Endothelial cell (in vitro differentiated cells): ENCODE measurements around the gene ANKIB1. TPM values are rescaled to one million over a fixed set of nuclear protein-coding genes. Genes with fewer than 3 reads are reported as not detected.

ENCODE experiments used
- DNase-seq: peaks from one replicate; pipeline ENCODE4 v3.0.0; 2021; ENCODE audit warnings: low spot score
- H3K27ac Mint-ChIP-seq: one replicate; pipeline ENCODE4 v1.8.0; 2021; ENCODE audit warnings: mixed read lengths, inconsistent platforms; ENCODE audit not compliant: unreplicated experiment
- H3K27me3 Mint-ChIP-seq: one replicate; pipeline ENCODE4 v1.8.0; 2021; ENCODE audit warnings: mild to moderate bottlenecking, moderate library complexity, mixed read lengths, inconsistent platforms; ENCODE audit not compliant: unreplicated experiment
- H3K36me3 Mint-ChIP-seq: one replicate; pipeline ENCODE4 v1.8.0; 2021; ENCODE audit warnings: mild to moderate bottlenecking, low read depth, mixed read lengths, inconsistent platforms; ENCODE audit not compliant: unreplicated experiment
- H3K4me1 Mint-ChIP-seq: one replicate; pipeline ENCODE4 v1.8.0; 2021; ENCODE audit warnings: mild to moderate bottlenecking, mixed read lengths, inconsistent platforms; ENCODE audit not compliant: unreplicated experiment
- H3K4me3 Mint-ChIP-seq: one replicate; pipeline ENCODE4 v1.8.0; 2021; ENCODE audit warnings: mild to moderate bottlenecking, mixed read lengths, inconsistent platforms; ENCODE audit not compliant: unreplicated experiment
- H3K9me3 Mint-ChIP-seq: one replicate; pipeline ENCODE4 v1.8.0; 2021; ENCODE audit warnings: mixed read lengths, inconsistent platforms; ENCODE audit not compliant: unreplicated experiment
- total RNA-seq: library from RNA; stranded (reverse); fragmentation: NEBNext Ultra II Directional; extraction: Animal tissue kit (Norgen Biotek cat#: 25700); gene quantifications from one replicate; pipeline ENCODE4 v1.2.1, GENCODE V29; 2021; ENCODE audit not compliant: unreplicated experiment
- TF ChIP-seq, protein P1 (sequence below): fragments of 200-600 bp; sonication (generic); IDR thresholded peaks from one replicate; pipeline ENCODE4 v1.5.0; 2021; ENCODE audit warnings: antibody characterized with exemption; ENCODE audit not compliant: unreplicated experiment

ANKIB1 gene
- total RNA-seq, 1 donor from 2014 or later: 51.0 TPM

DNA sequence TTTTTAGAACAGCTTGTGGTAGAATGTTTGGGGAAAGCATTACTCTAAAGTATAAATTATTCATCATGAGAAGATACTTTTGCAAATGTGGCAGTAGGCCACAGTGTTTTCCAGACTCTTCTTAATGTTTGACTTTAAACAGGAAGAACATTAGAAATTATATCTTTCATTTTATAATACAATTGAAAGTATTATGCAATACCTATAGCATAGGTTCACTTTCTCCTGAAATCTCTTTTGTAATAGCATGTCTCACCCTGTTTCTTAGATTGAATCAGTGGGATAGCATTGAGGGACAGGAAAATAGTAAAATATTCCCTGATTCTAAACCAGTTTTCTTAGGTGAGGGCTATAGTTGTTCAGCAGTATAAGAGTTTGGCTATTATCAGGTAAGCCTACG, 23.1 kb downstream of the ANKIB1 start:
- Mint-ChIP-seq H3K27me3 (no peaks in the 10 kb centered on the region), H3K9me3 (no peaks in the 10 kb centered on the region), H3K4me1 (no peaks in the 10 kb centered on the region), H3K4me3 (no peak overlapping the region), H3K27ac (no peak overlapping the region), H3K36me3 (no peaks in the 10 kb centered on the region)
- no peak for DNase-seq
- TF ChIP-seq, protein P1, sequence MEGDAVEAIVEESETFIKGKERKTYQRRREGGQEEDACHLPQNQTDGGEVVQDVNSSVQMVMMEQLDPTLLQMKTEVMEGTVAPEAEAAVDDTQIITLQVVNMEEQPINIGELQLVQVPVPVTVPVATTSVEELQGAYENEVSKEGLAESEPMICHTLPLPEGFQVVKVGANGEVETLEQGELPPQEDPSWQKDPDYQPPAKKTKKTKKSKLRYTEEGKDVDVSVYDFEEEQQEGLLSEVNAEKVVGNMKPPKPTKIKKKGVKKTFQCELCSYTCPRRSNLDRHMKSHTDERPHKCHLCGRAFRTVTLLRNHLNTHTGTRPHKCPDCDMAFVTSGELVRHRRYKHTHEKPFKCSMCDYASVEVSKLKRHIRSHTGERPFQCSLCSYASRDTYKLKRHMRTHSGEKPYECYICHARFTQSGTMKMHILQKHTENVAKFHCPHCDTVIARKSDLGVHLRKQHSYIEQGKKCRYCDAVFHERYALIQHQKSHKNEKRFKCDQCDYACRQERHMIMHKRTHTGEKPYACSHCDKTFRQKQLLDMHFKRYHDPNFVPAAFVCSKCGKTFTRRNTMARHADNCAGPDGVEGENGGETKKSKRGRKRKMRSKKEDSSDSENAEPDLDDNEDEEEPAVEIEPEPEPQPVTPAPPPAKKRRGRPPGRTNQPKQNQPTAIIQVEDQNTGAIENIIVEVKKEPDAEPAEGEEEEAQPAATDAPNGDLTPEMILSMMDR: no peak

DNA sequence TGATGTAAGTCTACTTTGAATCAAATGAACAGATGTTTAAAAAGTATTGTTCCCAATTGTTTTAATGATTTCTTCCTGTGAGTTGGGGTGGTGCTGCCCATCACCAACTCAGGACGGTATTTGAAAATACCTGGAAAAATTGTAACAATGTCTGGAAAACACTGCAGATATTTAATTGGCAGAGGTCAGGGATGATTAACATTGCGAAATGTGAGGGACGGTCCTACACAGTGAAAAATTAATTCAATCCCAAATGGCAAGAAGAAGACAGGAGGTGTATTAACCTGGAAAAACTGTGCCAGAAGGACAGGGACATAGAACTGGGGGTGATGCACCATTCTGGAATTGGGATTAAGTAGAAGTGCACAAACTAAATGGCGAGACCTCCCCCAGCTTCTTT, 29.6 kb downstream of the ANKIB1 start:
- no peaks in the 10 kb centered on the region for H3K9me3 Mint-ChIP-seq
- TF ChIP-seq, protein P1: no peak
- H3K27me3 Mint-ChIP-seq: no peaks in the 10 kb centered on the region
- no peaks in the 10 kb centered on the region for H3K36me3 Mint-ChIP-seq
- no peak for DNase-seq
- no peaks in the 10 kb centered on the region for H3K4me1 Mint-ChIP-seq
- H3K27ac Mint-ChIP-seq: no peak overlapping the region
- no peak overlapping the region for H3K4me3 Mint-ChIP-seq

DNA sequence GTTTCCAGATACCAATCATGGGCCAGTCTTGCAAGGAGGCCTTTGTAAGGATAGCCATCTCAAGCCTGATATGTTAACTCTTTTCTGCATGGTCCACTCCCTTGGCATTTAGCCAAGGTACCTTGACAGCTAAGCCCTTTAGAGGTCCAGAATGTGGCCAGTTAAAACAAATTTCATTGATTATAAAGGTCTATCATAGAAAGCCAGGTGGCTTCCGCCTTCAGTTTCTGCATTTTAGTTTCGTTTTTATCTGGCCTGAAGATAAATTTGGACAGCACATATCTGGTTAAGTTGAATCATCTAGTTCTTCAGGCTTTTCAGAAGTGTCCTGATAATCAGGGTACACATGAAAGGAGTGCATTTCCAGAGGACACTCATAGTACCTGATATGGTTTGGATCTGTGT, 30.7 kb downstream of the ANKIB1 start:
- Mint-ChIP-seq H3K4me3 (no peak overlapping the region), H3K27me3 (no peaks in the 10 kb centered on the region), H3K27ac (no peak overlapping the region), H3K36me3 (no peaks in the 10 kb centered on the region), H3K9me3 (no peaks in the 10 kb centered on the region), H3K4me1 (no peaks in the 10 kb centered on the region)
- no peak for DNase-seq
- TF ChIP-seq, protein P1: no peak

DNA sequence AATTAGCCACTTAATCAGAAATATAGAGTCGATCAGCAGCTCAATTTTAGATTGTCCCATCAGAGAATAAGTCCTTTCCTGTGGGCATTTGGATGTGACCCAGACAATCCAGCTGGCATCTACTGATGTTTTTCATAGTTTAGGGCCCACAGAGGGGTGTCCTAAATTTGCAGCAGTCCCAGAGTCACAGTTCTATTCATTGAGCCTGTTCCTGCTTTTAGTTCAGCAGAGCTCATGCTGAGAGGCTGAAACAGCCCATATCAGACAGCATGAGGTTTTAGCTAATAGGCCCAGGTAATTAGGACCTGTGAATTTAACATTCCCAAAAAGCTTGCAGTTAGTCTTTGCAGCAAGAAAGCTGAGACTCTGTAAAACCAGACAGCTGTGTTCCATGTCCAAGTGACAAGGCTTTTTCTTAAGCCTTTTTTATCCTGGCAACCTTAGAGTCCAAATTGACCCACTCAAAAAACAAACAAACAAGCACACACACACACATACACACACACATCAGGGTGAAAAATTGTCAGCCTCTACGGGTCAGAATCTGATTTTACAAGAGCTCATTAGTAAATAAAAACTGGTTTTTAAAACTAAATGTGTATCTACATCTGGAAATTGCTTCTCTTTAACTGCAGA, 33.7 kb downstream of the ANKIB1 start:
- no peaks in the 10 kb centered on the region for H3K27me3 Mint-ChIP-seq
- TF ChIP-seq, protein P1: no peak

DNA sequence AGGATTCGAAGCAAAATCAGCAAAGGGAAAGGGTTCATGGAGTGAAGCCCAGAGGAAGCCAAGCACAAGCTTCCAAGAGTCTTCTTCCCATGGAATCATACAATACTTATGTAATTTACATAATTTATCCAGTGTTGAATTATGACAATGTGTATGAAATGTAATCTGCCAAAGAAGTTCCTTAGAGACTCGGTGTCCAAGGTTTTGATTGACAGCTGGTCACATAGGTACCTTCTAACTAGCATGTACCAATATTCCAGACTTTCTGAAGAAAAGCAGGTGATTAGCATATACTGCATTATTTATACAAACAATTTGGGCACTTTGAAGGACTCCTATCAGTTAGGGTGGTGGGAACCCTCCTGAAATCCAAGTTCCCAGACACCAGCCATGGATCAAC, 35.3 kb downstream of the ANKIB1 start:
- Mint-ChIP-seq H3K4me1 (no peaks in the 10 kb centered on the region), H3K4me3 (no peak overlapping the region), H3K9me3 (no peaks in the 10 kb centered on the region), H3K36me3 (no peaks in the 10 kb centered on the region), H3K27me3 (no peaks in the 10 kb centered on the region), H3K27ac (no peak overlapping the region)
- TF ChIP-seq, protein P1: no peak
- DNase-seq: no peak

More for the DNA sequence above, 33.7 kb downstream of the ANKIB1 start:
- H3K9me3 Mint-ChIP-seq: no peaks in the 10 kb centered on the region
- DNase-seq: no peak
- H3K4me1 Mint-ChIP-seq: no peaks in the 10 kb centered on the region
- H3K27ac Mint-ChIP-seq: no peak overlapping the region
- no peaks in the 10 kb centered on the region for H3K36me3 Mint-ChIP-seq
- no peak overlapping the region for H3K4me3 Mint-ChIP-seq
